Tibial nerve (tissue), 4 donors: ENCODE results near the gene WWC1.

ENCODE experiments used
- CTCF ChIP-seq, 5 experiments: fragments of 200-600 bp in 3 of 5; fragments of 450-650 bp in 2 of 5; sonication (generic) in 3 of 5; IDR thresholded peaks; one replicate each; pipeline ENCODE4 v1.5.1; 2016 to 2019; ENCODE audit warnings: antibody characterized with exemption in 5 of 5, mild to moderate bottlenecking in 3 of 5, moderate library complexity in 2 of 5
- EP300 ChIP-seq, 2 donors: sonication (generic); formaldehyde crosslinking; IDR thresholded peaks; one replicate each; pipeline ENCODE4 v1.6.1; 2017; ENCODE audit warnings: antibody characterized with exemption in 2 of 2, mild to moderate bottlenecking in 1 of 2
- POLR2A ChIP-seq, 2 donors: fragments of 450-650 bp; IDR thresholded peaks; one replicate each; pipeline ENCODE4 v1.6.1; 2017; ENCODE audit warnings: antibody characterized with exemption in 2 of 2, mild to moderate bottlenecking in 2 of 2, moderate library complexity in 2 of 2

- TF ChIP-seq CTCF (IDR thresholded peaks at IDR 0.05), result no peak
- TF ChIP-seq POLR2A (IDR thresholded peaks at IDR 0.05), result no peak
- TF ChIP-seq EP300 (IDR thresholded peaks at IDR 0.05), result no peak
Observed at GRCh38 chr5:168263121-168263520, 28.3 kb upstream of the WWC1 start.
